Stimulated activated CD4-positive, alpha-beta T cell treated with anti-CD3 and anti-CD28 coated beads, Interleukin-12 subunit alpha, Interleukin-12 subunit beta, amount 100 ng/mL, for 24 hours (primary cell): ENCODE data around the gene WARS2.
"Not testable (repeated sequence)": the region's sequence is repeated elsewhere in the genome, so short reads cannot be mapped to it uniquely, and the experiment has no call there.

Source experiments
- DNase-seq, 2 experiments: peaks; one replicate each; pipeline ENCODE4 v3.0.0-alpha.2; 2020; ENCODE audit warnings: low read depth in 2 of 2

WARS2 gene

DNA sequence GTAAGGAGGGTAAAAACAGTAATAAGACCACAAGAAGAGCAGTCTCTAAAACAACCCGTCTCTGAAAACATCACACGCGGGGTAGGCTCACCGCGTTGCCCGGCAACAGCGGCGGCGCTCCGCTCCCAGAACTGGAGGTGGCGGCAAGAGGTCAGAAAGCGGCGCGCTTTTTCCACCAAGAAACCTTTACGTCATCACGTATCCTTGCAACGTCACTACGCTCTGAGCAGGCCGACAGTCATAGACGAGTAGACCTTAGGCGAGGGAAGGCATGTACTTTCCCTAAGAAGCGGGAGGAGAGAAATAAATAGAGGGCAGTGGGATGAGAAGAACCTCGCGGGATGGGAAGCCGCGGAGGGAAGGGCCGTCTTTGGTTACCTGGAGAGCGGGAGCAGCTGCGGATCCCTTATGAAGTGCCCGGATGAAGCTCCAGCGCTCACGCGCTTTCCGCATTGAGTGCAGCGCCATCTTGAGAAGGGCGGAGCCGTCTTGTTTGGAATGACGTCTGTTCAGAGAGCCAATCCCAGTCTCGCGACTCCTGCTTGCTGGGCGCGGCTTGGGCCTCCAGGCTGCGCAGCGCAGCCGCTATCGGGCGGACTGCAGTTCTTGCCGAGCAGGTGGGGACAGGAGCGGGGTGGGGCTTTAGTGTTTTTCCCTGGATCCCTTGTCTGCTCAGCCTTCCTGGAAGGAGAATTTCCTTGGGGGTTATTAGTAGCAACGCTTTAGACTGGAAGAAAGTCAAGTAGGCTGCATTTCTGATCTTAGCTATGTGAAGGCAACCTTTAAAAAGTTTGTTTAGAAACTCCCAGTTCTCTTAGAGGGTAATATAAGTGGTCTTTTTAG, at the start of gene WARS2:
WARS2 (minus strand) TSS at position 477 of the 843 bp plus-strand sequence; CDS start at position 468, 9 bp downstream.
- peak; percentile 82 to 87 for DNase-seq

DNA sequence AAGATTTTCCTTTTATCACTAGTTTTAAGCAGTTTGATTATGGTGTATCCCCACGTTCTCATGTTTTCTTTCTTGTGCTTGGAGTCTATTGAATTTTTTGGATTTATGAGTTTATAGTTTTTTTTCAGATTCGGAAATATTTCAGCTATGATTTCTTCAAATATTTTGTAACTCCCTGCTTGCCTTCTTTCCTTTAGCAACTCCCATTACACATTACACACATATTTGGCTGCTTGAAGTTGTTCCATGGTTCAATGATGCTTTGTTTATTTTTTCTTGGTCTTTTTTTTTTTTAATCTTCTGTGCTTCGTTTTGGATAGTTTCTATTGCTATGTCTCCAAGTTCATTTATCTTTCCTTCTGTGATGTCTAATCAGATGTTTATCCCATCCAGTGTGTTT, 48.5 kb upstream of the WARS2 start:
- no peak for DNase-seq

DNA sequence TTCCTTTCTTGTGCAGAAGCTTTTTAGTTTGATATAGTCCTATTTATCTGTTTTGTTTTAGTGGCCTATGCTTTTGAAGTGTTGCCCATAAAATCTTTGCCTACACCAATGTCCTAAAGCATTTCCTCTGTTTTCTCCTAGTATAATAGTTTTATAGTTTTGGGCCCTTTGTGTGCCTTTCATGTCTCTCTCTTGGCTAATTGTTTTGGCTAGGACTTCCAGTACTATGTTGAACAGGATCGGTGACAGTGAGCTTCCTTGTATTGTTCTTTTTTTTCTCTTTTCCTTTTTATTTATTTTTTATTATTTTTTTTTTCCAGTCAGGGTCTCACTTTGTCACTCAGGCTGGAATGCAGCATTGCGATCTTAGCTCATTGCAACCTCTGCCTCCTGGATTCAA, 47.0 kb upstream of the WARS2 start:
- no peak for DNase-seq

DNA sequence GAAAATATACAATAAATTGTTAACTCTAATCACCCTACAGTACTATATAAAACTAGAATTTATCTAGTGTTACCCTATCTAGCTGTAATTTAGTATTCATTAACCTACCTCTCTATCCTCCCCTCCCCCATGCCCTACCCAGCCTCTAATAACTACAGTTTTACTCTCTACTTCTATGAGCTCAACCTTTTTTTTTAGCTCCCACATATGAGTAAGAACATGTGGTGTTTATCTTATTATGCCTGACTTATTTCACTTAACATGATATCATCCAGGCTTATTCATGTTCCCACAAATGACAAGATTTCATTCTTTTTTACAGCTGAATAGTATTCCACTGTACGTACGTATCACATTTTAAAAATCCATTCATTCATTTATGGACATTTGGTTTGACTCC, 46.0 kb upstream of the WARS2 start:
- DNase-seq, result no peak

DNA sequence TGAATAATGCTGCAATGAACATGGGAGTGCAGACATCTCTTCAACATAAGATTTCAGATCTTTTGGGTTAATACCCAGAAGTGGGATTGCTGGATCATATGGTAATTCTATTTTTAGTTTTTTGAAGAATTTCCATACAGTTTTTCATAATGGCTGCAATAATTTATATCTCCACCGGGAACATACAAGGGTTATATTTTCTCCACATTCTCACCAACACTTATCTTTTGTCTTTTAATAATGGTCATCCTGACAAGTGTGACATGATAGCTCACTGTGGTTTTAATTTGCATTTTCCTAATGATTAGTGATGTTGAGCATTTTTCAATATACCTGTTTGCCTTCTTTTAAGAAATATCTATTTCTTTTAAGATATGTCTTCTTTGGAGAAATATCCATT, 44.5 kb upstream of the WARS2 start:
- no peak for DNase-seq

DNA sequence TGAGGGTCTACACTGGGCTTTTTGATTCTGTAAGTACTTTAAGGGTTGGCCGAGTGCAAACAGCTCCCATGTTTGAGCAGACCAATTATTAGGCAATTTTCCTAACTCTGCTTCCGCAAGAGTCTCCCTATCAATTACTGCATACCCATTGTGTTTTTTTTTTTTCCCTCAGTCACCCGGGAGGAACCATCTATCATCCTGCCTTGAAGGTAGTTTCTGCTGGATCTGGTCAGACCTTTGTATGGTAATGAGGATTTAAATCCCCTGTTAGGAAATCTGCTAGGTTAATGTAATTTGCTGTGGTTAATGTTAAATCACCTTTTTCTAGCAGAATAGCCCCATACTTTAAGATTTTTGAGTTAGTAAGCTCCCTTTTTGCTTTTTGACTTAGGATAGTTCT, 40.8 kb upstream of the WARS2 start:
- DNase-seq, result no peak

DNA sequence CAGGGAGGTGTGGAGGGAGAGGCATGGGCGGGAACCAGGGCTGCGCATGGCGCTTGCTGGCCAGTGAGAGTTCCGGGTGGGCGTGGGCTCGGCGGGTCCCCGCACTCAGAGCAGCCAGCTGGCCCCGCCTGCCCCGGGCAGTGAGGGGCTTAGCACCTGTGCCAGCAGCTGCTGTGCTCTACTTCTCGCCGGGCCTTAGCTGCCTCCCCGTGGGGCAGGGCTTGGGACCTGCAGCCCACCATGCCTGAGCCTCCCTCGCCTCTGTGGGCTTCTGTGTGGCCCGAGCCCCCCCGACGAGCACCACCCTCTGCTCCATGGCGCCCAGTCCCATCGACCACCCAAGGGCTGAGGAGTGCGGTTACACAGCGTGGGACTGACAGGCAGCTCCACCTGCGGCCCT, 38.6 kb upstream of the WARS2 start:
- DNase-seq, result no peak

DNA sequence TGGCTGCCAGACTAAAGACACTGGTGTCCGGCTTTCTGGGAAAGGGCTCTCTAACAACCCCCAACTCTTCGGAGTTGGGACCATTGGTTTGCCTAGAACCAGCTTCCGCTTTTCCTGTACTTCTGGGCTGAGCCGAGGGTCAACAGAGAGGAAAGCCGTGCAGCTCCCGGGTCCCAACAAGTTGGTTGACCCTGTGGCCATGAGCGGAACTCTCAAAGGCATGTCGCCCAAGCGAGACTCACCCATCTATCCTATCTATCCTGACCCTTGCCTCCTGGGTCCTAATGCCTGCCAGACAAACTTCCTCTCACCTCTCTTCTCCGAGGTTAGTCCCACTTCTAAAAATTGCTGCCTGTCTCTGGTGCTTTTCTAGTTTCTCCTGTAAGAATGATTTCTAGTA, 32.5 kb upstream of the WARS2 start:
- DNase-seq, result not testable (repeated sequence)

DNA sequence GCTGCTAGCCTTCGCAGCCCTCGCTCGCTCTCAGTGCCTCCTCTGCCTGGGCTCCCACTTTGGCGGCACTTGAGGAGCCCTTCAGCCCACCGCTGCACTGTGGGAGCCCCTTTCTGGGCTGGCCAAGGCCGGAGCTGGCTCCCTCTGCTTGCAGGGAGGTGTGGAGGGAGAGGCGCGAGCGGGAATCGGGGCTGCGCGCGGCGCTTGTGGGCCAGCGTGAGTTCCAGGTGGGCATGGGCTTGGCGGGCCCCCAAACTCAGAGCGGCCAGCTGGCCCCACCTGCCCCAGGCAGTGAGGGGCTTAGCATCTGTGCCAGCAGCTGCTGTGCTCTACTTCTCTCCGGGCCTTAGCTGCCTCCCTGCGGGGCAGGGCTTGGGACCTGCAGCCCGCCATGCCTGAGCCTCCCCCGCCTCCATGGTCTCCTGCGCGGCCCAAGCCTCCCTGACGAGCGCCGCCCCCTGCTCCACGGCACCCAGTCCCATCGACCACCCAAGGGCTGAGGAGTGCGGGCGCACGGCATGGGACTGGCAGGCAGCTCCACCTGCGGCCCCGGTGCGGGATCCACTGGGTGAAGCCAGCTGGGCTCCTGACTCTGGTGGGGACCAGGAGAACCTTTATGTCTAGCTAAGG, 31.0 kb upstream of the WARS2 start:
- DNase-seq, result not testable (repeated sequence)

DNA sequence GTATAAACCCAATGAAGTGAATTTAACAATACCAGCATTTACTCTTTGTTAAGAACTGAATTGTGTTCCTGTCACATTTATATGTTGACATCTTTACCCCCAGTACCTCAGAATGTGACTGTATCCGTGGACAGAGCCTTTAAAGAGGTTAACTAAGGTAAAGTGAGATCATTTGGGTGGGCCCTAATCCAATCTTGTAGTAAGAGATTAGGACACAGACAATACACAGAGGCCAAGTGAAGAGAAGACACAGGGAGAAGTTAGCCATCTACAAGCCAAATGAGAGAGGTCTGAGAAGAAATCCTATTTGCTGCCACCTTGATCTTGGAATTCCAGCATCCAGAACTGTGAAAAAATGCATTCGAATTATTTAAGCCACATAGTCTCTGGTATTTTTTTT, 22.9 kb upstream of the WARS2 start:
- no peak for DNase-seq

DNA sequence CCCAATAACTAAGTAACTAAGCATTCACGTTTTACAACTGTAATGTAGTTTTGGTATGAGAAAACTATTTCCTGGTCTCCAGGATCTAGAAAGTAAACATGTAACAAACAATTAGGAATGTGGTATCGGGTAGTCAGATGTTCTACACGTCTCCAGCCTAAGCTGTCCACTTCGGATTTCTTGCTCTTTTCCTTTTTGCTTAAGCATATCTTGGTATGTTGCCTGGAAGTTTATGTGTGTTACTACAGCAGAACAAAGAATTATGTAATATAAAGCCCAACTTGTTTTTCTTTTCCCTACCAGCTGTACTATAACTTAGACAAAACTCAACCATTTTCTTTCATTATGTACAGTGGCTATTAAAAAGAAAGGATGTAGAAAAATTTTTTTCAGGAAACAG, 20.4 kb upstream of the WARS2 start:
- no peak for DNase-seq

DNA sequence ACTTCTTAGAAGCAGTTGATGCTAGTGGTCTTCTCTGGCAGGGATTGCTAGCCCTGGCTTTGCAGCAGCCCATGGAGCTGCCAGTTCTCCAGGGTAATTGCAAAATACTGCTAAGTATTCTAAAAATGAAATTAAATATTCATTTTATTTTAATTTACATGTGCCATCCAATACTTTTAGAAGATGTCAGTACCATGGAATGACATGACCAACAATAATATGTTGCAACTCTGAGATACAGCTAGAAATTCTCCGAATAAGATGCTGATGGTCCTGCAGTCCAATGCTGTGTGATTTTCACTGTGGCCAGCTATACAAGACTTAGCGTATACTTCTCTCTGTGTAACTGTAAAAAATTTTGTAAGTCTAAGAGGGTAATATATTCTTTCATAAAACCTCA, 20.0 kb upstream of the WARS2 start:
- no peak for DNase-seq

DNA sequence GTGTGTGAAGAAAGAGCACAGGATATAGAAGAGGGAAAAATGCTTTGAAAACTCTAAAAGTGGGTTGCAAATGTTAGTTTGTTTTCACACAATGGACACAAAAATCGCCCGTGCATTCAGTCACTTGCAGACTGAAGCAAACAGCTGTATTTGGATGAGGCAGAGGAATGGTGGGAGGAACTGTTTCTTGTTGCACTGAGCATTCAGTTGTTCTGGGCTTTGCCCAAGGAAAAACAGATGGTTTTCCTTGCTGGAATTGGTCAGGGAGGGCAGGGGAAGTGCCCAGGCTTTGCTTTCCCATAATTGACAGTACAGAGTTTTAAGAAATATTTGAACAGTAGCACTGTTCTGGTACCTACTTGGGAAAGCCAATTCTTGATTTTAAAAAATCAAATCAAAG, 19.5 kb upstream of the WARS2 start:
- no peak for DNase-seq

DNA sequence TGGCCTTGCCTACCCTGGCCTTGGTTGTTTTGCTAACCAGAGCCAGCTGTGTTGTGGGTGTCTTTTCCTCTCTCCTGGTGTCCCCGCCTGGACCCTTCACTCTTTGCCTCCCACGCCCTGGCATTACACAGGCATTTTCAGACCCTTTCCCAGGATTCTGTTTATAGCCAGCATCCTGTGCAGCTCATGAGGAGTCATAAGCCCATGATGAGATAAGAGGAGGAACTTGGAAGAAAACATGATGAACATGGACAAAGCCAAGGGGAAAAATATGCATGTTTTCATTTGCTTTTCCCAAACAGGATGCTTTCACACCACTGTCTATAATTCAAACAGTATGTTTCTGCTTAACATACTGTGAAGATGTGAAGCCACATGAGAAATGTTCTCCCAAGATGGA, 18.7 kb upstream of the WARS2 start:
- DNase-seq, result no peak

DNA sequence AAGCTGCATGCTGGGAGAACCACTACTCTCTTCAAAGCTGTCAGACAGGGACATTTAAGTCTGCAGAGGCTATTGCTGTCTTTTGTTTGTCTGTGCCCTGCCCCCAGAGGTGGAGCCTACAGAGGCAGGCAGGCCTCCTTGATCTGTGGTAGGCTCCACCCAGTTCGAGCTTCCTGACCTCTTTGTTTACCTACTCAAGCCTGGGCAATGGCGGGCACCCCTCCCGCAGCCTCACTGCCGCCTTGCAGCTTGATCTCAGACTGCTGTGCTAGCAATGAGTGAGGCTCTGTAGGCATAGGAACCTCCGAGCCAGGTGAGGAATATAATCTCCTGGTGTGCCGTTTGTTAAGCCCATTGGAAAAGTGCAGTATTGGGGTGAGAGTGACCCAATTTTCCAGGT, 16.3 kb upstream of the WARS2 start:
- not testable (repeated sequence) for DNase-seq

DNA sequence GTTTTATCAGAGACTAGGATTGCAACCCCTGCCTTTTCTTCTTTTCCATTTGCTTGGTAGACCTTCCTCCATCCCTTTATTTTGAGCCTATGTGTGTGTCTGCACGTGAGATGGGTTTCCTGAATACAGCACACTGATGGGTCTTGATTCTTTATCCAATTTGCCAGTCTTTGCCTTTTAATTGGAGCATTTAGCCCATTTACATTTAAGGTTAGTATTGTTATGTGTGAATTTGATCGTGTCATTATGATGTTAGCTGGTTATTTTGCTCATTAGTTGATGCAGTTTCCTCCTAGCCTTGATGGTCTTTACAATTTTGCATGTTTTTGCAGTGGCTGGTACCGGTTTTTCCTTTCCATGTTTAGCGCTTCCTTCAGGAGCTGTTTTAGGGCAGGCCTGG, 14.6 kb upstream of the WARS2 start:
- not testable (repeated sequence) for DNase-seq

DNA sequence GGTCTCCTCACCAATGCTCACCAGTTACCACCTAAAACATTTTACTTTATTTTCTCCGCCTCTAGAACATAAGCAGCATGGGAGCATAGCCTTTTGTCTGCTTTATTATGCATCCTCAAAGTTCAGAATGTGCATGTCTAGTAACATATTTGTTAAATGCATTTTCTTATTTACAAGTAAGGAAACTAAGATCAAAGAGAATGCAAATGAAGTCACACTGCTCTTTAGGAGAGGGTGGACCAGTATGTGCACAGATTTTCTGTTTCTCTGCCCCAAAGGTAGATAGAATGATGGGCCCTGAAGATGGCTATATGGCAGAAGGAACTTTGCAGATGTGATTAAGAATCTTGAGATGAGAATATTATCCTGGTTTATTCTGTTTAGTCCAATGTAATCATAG, 9.7 kb upstream of the WARS2 start:
- no peak for DNase-seq

DNA sequence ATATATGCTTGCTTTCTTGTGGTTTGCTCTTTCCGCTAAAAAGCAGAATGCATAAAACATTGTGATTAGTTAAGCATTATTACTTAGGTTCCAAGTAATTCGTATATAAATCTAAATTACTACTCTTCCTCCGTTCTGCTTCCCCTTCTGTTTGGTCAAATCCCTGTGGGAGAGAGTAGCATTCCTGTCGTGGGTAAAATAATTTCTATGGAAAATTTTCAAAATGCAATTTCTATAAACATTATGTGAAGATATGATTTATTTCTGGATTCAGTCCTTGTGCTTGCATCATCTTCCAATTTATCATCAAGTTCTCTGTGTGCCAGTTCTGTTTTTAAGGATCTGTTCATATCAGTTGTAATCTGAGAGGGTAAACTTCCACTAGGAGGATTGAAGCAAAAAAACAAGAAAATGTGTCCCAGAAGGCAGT, 7.2 kb upstream of the WARS2 start:
- DNase-seq, result no peak

DNA sequence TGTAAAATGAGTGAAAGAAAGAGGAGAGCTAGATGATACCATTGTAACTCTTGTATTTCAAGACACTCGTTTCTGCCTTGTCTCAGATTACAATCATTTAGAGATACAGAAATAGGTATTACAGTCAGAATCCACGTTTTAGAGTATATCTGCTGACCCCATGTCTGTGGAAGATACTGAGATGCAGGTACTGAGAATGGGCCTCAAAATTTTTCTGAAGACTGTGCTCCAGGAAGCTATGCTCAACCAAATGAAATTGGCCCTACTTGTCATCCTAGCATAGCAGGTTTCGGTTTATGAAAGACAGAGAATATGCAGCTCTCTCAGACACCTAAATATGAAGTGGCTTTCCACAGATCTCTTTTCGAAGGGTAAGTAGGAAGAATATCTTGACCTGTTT, 6.0 kb upstream of the WARS2 start:
- no peak for DNase-seq

DNA sequence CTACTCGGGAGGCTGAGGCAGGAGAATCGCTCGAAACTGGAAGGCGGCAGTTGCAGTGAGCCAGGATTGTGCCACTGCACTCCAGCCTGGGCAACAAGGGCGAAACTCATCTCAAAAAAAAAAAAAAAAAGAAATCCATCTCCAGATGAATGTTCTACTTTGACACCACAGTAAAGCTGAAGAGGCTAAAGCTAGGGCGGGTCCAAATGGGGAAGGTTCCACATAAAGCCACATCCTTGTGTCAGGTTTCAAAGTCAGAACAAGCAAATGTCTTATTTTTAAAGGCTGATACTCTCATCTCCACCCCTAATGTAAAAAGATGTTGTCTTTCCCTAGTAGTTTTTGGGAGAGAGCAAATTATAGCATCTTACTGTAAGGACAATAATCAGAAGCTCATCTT, 4.4 kb upstream of the WARS2 start:
- DNase-seq, result no peak

DNA sequence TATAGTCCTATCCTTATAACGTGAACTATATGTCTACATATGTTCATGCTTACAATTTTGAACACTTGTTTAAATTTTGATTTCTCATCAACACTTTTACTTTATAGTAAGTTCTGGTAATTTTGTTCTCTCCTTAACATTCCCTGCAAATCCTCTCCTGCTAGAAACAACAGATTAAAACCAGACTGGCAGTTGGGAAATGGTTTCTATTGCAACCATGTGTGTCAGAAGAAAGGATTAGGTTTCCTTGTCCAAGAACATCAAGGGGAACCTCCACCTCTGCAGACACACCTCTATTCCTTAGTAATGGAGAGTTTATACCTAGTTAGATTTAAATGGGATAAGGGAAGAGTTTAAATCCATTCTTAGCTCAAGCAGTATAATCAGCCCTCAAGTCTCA, 3.3 kb upstream of the WARS2 start:
- DNase-seq, result no peak

DNA sequence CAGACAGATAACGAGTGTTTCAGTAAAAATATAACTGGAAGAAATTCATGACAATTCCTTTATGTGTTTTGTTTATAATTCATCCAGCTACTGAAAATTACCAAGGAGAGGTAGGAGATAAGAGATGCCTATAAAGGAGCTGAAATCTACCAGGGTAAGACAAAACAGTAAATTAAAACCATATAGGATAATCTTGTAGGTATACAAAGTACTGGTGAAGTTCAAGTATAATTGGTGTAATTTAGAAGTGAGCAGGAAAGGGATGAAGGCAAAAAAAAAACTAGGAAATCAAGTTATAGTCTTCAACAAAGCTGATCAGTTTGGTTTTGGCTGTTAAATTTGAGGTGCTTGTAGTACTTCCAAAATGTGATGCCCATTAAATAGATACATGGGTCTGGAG, 1.2 kb upstream of the WARS2 start:
- DNase-seq, result no peak

DNA sequence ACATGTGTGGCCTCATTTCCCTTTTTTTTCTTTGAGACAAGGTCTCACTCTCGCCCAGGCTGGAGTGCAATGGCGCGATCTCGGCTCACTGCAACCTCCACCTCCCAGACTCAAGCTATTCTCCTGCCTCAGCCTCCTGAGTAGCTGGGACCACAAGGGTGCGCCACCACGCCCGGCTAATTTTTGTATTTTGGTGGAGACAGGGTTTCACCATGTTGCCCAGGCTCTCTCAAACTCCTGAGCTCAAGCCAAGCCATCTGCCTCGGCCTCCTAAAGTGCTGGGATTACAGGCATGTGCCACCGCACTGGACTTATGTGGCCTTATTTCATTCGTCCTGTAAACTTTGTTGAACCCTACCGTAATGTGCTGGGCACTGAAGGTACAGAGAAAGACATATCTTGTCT, 569 bp upstream of the WARS2 start:
- DNase-seq, result peak; percentile 5 to 43

DNA sequence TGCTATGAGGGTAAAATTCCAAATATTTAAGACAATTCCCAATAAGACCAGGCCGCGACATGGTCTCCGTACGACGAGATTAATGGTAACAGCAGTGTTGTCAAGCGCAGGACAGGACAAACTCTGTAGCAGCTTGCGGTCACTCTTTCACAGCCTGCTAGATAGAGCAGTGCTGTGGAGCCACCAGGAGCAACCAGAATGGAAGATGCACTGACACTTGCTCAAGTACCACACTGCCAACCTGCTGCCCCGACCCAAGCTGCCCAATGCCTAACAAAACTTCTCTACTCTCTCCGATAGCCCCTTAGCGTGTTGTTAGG, 636 bp downstream of the WARS2 start:
- no peak for DNase-seq
